Colonic mucosa (tissue), 4 donors: Measurements from ENCODE around the gene PTMS. TPM values are rescaled to one million over a fixed set of nuclear protein-coding genes. Genes with fewer than 3 reads are reported as not detected.

ENCODE experiments used
- DNase-seq: peaks from one replicate; pipeline ENCODE4 v3.0.0-alpha.2; 2020
- H3K27ac ChIP-seq: fragments of 200-600 bp; one replicate; pipeline ENCODE4 v1.8.0; 2021
- H3K27me3 ChIP-seq: fragments of 200-600 bp; one replicate; pipeline ENCODE4 v1.8.0; 2021
- H3K36me3 ChIP-seq: fragments of 200-600 bp; one replicate; pipeline ENCODE4 v1.8.0; 2021
- H3K4me1 ChIP-seq: fragments of 200-600 bp; one replicate; pipeline ENCODE4 v1.8.0; 2021; ENCODE audit warnings: mild to moderate bottlenecking
- H3K4me3 ChIP-seq: fragments of 200-600 bp; one replicate; pipeline ENCODE4 v1.8.0; 2021
- H3K9ac ChIP-seq, 2 donors: one replicate each; pipeline ENCODE4 v1.7.0; 2013; ENCODE audit warnings: control low read depth in 2 of 2, low read depth in 2 of 2, low read length in 2 of 2
- H3K9me3 ChIP-seq: fragments of 200-600 bp; one replicate; pipeline ENCODE4 v1.8.0; 2021
- CTCF ChIP-seq: fragments of 200-600 bp; IDR thresholded peaks from one replicate; pipeline ENCODE4 v1.8.0; 2022; ENCODE audit warnings: antibody characterized with exemption, mild to moderate bottlenecking
- intact Hi-C: fragments of 100-400 bp; cut with DNase I; formaldehyde crosslinking; loops from one replicate; pipeline ENCODE4 v1.14.1; 2022
- total RNA-seq, 2 donors: library from RNA; stranded (reverse); fragmentation: NEBNext Ultra II Directional in 1 of 2; extraction: Animal tissue kit (Norgen Biotek cat#: 25700) in 1 of 2; gene quantifications; one replicate each; pipeline ENCODE4 v1.2.1, GENCODE V29; 2021
- donor health status: healthy.
- donor health status: DM: no; HTN: no; CAD: no.
- donor health status: DM: no; HTN: no; CAD: no.

Gene PTMS
- total RNA-seq, 2 donors from 2014 or later: 169 to 182 TPM

DNA sequence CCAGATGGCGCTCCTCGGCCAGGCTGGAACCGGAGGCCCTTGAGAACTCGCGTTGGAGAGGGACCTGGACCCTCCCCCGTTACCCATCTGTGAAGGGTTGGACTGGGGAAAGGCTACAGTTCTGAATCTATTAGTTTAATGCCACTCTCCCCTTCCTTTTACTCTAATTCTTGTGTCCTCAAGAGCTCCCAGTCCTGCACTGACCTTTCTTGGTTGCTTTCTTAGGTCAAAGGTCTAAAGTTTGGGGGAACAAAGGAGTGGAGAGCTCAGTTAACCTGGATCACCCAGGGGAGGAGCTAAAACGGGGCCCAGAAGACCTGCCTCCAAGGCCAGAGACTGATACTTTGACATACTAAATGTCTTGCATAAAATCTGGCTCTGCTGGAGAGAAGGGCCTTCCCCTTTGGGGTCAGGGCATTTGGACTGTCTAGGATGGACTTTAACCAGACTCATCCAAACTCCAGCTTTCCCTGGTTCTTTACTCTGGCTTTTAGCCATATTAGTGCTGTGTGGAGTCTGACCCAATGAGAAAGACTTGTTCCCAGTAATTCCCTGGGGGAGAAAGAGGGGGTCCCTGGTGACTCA is 12.3 kb upstream of the PTMS start:
- H3K36me3 ChIP-seq: peaks cover 13% of the 10 kb centered on the region
- no peaks in the 10 kb centered on the region for H3K9me3 ChIP-seq
- peaks cover 12% of the 10 kb centered on the region for H3K4me1 ChIP-seq
- intact Hi-C loops: loop anchor here (2.0 to 5.0 kb wide), 2 partner anchors 25 to 73 kb away; partner anchors contain the start of gene P3H3
- peak; percentile 33 for DNase-seq
- TF ChIP-seq CTCF: no peak
- peak overlapping the region in 1 of 2 donors; percentile 97 for H3K9ac ChIP-seq
- H3K27me3 ChIP-seq: no peaks in the 10 kb centered on the region
- H3K27ac ChIP-seq: peak overlapping the region; percentile 2
- peak overlapping the region; percentile 84 for H3K4me3 ChIP-seq

DNA sequence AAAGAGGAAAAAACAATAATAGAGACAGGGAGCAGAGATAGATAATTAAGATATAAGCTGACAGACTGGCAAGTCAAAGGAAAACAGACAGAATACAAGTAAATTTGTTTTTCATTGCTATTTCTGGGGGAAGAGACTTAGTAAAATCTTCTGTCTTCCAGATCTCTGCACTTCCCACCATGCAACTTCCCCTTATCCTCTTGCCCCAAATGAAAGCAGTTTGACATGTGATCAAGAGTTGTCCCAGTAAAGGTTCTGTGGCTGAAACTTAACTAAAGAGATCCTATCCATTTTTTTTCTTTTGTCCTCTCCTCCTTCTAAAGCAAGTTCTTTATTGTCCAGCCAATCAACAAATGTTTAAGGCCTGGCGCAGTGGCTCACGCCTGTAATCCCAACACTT is 11.8 kb upstream of the PTMS start:
- no peaks in the 10 kb centered on the region for H3K9me3 ChIP-seq
- intact Hi-C loops: loop anchor here (5.0 kb wide), 1 partner anchor 73 kb away; the partner anchor contains the start of gene P3H3
- peaks cover 12% of the 10 kb centered on the region for H3K4me1 ChIP-seq
- H3K4me3 ChIP-seq: no peak overlapping the region
- H3K9ac ChIP-seq: no peak overlapping the region
- no peak for DNase-seq
- H3K27me3 ChIP-seq: no peaks in the 10 kb centered on the region
- no peak for TF ChIP-seq CTCF
- H3K36me3 ChIP-seq: peaks cover 8% of the 10 kb centered on the region
- H3K27ac ChIP-seq: peak overlapping the region; percentile 2

DNA sequence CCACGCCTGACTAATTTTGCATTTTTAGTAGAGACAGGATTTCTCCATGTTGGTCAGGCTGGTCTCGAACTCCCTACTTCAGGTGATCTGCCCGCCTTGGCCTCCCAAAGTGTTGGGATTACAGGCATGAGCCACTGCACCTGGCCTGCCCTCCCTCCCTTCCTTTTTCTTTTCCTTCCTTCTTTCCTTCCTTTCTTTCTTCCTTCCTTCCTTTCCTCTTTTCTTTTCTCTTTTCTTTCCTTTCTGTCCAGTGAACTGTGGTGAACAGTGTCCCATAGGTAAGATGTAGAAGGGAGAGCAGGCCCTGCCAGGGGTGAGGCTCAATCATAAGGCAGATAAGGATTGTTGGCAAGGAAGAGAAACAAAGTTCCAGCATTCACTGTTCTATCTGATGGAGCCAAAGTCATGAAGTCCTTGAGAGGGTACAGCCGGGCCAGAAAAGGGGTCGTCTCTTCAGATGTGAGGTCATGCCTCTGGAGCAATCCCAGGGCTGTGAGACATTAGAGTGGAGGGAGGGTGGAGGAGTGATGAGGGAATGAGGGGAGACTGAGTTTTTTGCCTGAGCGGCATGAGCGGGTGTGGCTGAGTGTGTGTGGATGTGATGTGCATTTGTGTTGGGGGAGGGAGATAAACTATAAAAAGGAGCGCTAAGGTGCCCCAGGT is 9.0 kb upstream of the PTMS start:
- Histone ChIP-seq H3K9ac (no peak overlapping the region), H3K9me3 (no peaks in the 10 kb centered on the region), H3K4me3 (no peak overlapping the region), H3K27ac (no peak overlapping the region), H3K27me3 (no peaks in the 10 kb centered on the region), H3K36me3 (no peaks in the 10 kb centered on the region), H3K4me1 (peaks cover 6% of the 10 kb centered on the region)
- intact Hi-C loops: no loop called here
- no peak for DNase-seq
- no peak for TF ChIP-seq CTCF

GRCh38 chr12:6758506-6759095 is 7.6 kb upstream of the PTMS start:
- Histone ChIP-seq H3K36me3 (no peaks in the 10 kb centered on the region), H3K27me3 (no peaks in the 10 kb centered on the region), H3K9ac (no peak overlapping the region), H3K9me3 (no peaks in the 10 kb centered on the region), H3K27ac (no peak overlapping the region), H3K4me3 (no peak overlapping the region), H3K4me1 (peaks cover 5% of the 10 kb centered on the region)
- intact Hi-C loops: no loop called here
- no peak for DNase-seq
- TF ChIP-seq CTCF: no peak

GRCh38 chr12:6759741-6760140 is 6.4 kb upstream of the PTMS start:
- Histone ChIP-seq H3K27me3 (no peaks in the 10 kb centered on the region), H3K4me3 (no peak overlapping the region), H3K27ac (no peak overlapping the region), H3K36me3 (no peaks in the 10 kb centered on the region), H3K4me1 (peaks cover 1% of the 10 kb centered on the region), H3K9ac (no peak overlapping the region), H3K9me3 (no peaks in the 10 kb centered on the region)
- DNase-seq: no peak
- TF ChIP-seq CTCF: no peak
- intact Hi-C loops: no loop called here
